HG03159 (cell line): ENCODE data around the gene COA8.
A peak's percentile ranks its signal among the peaks of the same experiment; 100 is the strongest.

ENCODE experiments used
- ATAC-seq: cut with Tn5 transposase; IDR thresholded peaks from one replicate; pipeline ENCODE4 v1.9.1; 2021; ENCODE audit warnings: mild to moderate bottlenecking, moderate library complexity; ENCODE audit not compliant: unreplicated experiment

Gene COA8

DNA sequence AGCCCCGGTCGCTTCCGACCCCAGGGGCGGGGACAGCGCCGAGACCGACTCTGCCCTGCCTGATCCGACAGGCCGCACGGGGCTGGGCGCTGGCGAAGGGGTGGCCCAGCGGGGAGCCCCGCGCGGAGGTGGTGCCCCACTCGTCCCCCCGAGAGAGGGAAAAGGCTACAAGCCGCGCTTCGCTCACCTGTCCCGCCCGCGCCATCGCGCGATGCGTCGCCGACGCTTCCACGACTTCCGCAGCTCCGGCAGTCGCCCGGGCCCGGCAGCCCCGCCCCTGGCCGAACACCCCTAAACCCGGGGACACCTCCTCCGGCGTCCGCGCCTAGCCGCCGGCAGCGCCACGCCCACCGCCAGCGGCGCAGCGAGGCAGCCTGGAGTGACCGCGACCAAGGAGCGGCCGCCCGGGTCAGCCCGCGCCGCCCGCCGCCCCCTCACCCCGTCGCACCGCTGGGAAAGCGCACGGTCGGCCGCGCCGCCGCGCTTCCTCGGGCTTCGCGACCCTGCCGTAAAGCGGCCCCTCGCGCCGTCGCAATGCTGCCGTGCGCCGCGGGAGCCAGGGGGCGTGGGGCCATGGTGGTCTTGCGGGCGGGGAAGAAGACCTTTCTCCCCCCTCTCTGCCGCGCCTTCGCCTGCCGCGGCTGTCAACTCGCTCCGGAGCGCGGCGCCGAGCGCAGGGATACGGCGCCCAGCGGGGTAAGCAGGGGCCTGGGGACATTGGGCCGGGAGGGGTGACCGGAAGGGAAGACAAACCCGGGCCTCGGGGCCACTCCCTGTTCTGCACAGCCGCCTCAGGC is at the start of gene COA8, which contains the start of gene BAG5:
Gene COA8 (plus strand): TSS at position 532 of the 797 bp plus-strand sequence. CDS start 42 bp downstream, at position 574.
Gene BAG5 (minus strand): TSS at position 229 of the 797 bp plus-strand sequence. CDS start 1,493 bp downstream, outside the sequence.
- ATAC-seq = peak; percentile 68

DNA sequence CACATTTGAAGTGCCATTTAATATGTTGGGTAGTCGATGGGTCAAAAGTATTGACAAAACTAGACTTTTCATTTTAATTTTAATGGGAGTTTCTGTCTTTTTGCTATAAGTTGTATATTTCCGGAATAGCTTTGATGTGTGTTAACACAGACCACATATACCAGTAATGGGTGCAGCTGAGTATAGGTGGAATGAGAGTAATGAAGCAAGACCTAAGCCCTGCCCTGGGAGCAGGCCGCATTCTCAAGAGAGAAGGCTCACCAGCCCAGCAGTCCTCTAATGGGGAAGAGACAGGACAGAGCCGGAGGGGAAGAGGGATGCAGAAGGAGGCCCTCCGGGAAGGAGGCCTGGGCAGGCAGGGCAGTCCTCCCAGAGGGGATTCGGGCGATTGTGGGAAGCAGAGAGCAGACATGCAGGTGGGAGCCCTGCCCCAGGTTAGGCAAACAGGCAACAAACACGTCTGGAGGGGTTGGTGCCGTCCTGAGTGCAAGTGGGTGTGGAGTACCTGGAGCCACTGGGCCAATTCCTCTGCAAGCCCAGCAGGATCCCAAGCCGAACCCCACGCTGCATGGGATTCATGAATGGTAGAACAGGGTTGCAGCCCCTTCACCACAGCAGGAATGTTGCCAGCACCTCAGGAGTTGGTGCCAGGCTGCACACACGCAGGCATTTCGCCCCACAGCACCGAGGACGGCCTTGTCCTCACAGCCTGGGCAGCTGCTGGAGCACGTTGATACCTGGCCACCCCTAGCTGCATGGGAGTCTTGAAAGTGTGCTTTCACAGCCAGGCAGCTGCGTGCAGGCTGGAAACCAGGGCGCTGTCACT is 48.0 kb upstream of the COA8 start:
- no peak for ATAC-seq

GRCh38 chr14:103516426-103517173 is 46.2 kb upstream of the COA8 start:
- no peak for ATAC-seq

DNA sequence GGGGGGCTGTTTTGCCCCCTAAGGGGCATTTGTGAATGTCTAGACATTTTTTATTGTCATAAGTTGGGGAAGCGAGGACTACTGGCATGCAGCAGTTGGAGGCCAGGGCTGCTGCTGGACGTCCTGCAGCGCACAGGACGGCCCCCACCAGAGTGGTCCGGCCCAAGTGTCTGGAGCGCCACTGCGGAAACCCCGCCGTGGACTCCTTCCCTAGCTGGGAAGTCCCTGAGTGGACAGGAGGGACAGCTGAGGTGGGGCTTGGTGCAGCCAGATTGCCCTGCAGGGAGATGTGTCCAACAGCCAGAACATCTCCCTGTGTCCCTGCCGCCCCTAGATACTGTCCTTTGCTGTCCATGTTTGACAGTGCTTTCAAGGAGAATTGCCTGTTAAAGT is 45.6 kb upstream of the COA8 start:
- no peak for ATAC-seq

DNA sequence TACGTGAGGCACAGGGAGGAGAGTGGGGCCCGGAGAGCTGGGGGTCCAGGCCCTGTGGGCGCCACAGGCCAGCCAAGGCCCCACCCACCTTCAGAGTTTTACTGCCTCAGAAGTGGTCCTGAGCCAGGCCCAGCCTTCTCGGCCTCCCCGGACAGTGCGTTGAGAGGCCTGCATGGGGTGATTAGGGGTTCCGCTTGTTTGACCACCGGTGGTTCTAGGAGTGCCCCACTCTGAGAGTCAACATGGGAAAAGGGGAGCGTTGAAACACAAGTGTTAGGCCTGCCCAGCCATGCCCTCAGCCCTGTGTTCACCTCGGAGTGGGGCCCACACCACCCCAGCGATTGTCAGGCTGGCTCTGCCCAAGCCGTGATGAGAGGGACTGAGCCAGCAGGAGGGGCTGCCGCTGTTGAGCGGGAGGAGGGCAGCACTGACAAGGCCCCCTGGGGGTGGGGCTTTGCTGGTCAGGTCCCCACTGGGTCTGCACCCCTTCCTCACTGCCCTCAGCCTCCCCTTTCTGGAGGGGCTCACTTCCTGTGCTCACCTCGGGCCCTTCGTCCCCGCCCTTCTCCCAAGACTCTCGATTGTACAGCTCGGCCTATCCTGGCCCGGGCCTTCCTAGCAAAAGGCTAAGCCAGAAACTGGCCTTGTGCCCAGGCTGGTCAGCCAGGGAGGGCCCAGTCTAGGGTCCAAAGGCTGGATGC is 44.9 kb upstream of the COA8 start:
- no peak for ATAC-seq

GRCh38 chr14:103518422-103519042 is 44.2 kb upstream of the COA8 start:
- no peak for ATAC-seq

- no peak for ATAC-seq
These were observed 43.5 kb upstream of the COA8 start for GRCh38 chr14:103519043-103519836.

DNA sequence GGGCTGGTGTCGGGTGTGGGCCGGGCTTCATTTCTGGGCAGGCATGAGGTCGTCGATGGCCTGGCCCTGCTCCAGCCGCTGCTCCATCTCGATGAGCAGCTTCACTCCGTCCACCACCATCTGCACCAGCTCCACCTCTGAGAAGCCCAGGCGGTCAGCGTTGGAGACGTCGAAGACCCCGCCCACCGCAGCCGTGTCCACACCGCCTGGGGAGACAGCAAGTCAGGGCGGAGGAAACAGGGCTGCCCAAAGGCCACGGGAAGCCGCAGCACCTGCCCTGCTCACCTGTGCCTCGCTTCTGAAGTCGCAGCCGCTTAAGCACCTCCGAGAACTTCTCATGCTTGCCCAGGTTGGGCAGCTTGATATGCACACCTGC is 42.9 kb upstream of the COA8 start:
- ATAC-seq = no peak

- no peak for ATAC-seq
These were observed 42.5 kb upstream of the COA8 start for GRCh38 chr14:103520269-103520656.

DNA sequence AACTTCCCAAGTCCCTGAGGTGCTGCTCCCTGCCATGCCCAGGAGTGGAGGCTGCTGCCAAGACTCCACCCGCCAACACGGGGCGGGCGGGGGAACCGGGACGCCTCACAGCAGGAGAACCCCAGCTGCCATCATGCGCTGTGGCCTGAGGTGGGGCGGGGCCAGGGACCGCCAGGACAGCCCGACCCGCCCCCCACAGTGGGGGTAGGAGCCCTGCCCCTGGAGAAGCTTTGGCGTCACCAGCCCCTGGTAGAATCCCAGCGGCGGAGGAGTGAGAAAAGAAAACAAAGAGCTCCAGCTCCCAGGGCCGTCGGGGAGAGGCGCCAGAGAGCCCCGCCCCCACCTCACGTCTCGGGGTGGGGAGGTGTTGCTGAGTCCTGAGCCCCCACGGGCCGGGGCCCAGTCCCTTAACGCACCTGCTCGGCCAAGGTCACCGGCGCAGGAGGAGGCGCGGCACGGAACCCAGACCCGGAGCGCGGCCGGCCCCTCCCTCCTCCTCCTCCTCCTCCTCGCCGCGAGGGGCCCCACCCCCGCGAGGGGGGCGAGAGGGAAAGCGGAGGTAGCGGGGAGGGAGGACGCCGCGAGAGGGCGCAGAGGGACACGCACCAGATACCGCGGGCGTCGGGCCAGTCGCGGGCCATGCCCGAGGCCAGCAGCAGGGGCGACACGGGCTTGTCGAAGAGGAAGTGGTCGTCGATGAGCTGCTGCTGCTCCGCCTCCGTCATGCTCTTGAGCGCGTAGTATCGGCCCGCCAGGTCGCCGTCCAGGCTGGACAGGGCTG is 41.9 kb upstream of the COA8 start:
- peak; percentile 40 for ATAC-seq

DNA sequence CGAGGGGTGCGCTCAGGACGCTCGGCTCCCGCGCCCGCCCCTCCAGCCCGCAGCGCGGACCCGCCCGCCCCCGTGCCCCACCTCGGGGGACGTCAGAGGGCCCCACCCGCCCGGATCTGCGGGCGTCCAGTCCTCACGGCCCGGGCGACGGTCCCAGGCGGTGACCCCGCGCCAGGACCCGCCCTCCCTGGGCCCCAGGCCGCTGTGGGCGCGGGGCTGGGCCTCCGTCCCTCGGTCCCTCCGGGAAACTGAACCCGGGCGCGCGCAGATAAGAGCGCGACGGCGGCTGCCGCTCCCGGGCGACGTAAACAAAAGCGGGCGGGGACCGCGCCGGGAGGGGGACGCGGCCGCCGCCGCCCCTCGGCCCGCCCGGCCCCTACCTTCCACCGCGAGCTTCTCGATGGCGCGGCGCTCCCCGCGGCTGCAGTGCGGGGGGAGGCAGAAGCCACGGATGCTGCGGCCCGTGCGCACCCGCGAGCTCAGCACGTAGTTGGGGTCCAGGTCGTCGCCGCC is 41.3 kb upstream of the COA8 start:
- ATAC-seq = no peak

- ATAC-seq = no peak
These were observed 40.7 kb upstream of the COA8 start for GRCh38 chr14:103521951-103522563.

DNA sequence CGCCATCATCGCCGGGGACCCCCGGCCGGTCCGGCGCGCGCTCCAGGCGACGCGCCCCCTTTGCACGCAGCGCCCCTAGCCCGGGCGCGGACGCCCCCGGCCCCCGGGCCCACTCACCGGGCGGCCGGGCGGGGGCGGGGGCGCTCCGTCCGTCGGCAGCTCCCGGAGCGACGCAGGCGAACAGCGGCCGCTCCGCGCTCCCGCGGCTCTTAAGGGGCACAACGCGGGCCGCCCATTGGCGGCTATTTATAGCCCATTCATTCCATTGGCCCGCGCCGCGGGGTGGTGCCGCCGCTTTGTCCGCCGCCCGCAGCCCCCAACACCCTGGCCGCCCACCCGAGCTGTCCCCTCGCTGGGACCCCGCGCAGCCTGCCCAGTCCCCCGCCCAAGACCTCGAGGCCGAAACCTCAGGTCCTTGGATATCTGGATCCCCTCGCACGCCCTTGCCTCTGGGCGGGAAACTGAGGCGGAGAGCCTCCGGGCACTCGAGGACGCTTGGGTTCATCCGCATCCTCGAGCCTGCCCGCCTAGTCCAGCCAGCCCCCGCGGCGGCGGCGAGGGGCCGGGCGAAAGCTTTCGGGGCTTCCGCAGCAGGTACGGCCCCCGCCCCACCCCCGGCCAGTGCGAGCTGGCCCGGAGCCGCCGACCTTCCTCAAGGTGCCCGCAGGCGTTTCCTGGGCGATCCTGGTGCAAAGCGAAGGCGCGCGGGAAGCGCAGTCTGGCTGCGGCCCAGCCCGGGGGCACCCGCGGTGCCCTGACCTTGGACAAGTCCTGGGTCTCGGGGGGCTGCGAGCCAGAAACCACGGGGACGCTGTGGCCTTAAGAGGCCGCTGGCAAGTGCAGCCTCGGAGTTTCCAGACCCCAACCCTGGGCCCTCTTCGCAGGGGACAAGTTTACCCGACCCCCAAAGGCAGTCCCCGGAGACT is 39.8 kb upstream of the COA8 start, which contains the start of gene CKB:
Gene CKB (minus strand): TSS at position 182 of the 926 bp plus-strand sequence. CDS start 337 bp downstream, outside the sequence.
- ATAC-seq = no peak

DNA sequence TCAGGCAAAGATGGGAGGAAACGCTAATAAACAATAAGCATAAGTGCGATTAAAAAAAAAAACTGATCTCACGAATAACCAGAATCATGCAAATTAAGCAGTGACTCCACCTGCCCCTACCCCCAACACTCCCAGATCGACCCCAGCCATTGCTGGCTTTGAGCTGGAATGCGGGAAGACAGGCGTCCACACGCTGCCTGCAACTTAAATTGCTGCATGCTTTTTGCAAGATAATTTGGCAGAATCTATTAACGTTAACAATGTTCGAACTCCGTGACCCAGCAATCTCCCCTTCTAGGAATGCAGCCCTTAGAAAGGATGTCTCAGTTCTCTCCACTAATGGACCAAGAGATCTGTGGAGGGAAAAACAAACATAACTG is 39.2 kb upstream of the COA8 start:
- ATAC-seq = no peak

GRCh38 chr14:103524002-103524935 is 38.5 kb upstream of the COA8 start:
- ATAC-seq = no peak
